GM12874 (cell line): ENCODE results near the gene DALRD3.

Experiments
- TF ChIP-seq, protein P1 (sequence below): IDR thresholded peaks from 2 replicates; pipeline ENCODE4 v1.5.1; 2011; ENCODE audit warnings: low read depth, mild to moderate bottlenecking, control low read depth, low read length, moderate library complexity; ENCODE audit not compliant: insufficient read depth

DALRD3 gene

DNA sequence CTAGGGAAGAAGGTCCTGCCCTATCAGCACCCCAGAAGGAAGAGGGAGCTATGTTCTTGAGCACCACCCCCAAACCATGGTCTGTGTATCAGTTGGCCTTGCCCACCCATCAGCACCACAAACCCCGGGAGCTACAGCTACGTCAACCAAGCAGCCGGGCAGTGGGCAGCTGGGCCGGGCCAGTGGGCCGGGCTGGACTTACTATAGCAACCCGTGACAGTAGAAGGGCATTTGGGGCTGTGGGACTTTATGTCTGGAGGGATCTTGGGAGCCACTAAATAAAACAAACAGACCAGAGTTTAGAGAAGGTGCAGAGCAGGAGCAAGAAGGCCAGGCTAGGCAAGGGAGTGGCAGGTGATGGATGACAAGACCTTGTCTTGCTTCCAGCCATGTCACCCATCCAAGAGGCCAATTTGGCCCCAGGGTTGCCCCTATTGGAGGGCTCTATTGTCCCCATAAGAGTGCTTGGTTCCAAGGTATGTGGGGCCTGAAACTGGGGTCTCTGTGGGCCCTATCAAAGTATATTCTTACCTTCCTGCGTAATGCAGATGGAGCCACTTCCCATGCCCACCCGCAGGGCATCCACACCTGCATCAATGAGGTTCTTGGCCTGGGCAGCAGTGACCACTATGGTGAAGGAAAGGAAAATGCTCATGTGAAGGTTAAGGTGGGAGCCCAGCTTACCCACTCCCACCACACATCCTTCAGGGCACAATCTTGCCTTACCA is 7.6 kb upstream of the DALRD3 start:
- TF ChIP-seq, protein P1, sequence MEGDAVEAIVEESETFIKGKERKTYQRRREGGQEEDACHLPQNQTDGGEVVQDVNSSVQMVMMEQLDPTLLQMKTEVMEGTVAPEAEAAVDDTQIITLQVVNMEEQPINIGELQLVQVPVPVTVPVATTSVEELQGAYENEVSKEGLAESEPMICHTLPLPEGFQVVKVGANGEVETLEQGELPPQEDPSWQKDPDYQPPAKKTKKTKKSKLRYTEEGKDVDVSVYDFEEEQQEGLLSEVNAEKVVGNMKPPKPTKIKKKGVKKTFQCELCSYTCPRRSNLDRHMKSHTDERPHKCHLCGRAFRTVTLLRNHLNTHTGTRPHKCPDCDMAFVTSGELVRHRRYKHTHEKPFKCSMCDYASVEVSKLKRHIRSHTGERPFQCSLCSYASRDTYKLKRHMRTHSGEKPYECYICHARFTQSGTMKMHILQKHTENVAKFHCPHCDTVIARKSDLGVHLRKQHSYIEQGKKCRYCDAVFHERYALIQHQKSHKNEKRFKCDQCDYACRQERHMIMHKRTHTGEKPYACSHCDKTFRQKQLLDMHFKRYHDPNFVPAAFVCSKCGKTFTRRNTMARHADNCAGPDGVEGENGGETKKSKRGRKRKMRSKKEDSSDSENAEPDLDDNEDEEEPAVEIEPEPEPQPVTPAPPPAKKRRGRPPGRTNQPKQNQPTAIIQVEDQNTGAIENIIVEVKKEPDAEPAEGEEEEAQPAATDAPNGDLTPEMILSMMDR, result no peak

DNA sequence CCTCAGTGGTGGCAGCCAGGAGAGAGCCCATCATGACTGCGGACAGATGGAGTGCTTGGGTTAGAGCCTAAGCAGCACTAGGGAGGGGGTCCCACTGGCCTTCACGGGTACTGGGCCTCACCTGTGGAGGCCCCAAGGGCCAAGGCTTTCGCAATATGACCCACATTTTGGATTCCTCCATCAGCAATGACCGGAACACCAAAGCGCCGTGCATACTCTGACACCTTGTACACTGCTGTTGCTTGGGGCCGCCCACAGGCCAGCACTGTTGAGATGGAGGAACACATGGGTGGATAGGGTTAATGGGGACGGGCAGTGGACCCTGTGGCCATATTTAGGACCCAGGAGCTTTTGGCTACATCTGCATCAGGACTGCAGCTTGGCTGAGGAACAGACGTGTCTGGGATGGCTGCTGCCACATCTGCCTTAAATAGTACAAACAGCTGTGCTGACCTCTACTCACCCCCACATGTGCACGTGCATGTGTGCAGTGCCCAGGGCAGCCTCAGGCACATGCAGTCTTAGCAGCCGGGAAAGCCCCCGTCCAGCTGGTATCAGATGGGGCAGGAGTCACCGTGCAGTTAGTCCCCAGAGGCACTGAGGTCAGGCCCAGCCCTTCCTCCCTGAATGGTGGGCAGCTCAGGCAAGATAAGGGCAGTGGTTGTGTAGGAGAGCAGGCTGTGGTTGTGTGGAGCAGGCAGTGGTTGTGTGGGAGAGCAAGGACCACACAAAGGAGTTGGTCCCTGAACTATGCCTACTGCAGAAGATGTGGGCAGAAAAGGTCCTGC is 6.8 kb upstream of the DALRD3 start:
- TF ChIP-seq, protein P1, result no peak

DNA sequence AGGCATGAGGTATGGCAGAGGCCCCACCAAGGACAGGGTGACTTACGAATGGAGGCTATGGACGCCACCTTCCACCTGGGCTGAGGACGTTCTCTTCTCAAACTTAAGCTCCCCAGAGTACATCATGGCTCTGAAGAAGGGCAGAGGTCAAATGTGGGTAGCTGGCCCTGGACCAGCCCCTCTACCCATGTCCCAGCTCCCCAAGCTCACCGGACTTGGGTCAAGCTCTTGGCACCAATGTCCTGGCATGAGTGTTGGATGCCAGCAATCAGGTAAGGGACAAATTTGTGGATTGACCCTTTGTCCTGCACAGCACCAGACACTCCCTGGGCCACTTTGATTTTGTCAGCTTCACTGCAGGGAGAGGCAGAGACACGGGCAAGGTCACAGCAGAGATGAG is 6.1 kb upstream of the DALRD3 start:
- TF ChIP-seq, protein P1, result no peak

DNA sequence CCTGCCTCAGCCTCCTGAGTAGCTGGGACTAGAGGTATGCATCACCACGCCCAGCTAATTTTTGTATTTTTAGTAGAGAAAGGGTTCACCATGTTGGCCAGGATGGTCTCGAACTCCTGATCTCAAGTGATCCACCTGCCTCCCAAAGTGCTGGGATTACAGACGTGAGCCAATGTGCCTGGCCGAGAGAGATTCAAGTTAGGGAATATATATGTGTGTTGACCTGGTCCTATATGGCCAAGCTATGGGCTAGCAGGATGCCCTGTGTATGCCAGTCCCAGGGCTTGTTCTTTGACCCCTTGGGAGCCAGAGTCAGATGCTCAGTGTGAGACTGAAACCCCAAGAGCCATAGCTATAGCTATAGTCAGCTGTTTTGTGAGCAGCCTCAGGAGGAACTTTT is 5.4 kb upstream of the DALRD3 start:
- TF ChIP-seq, protein P1, result no peak

DNA sequence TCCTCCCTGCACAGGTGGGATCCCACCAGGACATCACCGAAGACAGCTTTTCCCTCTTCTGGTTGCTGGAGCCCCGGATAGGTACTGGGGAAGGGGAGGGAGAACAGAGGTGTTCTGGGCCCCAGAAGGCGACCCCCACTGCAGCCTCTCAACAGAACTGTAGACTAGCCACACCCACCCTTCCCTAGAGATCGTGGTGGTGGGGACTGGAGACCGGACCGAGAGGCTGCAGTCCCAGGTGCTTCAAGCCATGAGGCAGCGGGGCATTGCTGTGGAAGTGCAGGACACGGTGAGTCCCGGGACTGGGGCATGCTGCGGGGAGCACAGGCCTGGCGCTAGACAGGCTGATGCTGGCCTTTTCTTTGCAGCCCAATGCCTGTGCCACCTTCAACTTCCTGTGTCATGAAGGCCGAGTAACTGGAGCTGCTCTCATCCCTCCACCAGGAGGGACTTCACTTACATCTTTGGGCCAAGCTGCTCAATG is 4.3 kb upstream of the DALRD3 start:
- TF ChIP-seq, protein P1, result no peak

DNA sequence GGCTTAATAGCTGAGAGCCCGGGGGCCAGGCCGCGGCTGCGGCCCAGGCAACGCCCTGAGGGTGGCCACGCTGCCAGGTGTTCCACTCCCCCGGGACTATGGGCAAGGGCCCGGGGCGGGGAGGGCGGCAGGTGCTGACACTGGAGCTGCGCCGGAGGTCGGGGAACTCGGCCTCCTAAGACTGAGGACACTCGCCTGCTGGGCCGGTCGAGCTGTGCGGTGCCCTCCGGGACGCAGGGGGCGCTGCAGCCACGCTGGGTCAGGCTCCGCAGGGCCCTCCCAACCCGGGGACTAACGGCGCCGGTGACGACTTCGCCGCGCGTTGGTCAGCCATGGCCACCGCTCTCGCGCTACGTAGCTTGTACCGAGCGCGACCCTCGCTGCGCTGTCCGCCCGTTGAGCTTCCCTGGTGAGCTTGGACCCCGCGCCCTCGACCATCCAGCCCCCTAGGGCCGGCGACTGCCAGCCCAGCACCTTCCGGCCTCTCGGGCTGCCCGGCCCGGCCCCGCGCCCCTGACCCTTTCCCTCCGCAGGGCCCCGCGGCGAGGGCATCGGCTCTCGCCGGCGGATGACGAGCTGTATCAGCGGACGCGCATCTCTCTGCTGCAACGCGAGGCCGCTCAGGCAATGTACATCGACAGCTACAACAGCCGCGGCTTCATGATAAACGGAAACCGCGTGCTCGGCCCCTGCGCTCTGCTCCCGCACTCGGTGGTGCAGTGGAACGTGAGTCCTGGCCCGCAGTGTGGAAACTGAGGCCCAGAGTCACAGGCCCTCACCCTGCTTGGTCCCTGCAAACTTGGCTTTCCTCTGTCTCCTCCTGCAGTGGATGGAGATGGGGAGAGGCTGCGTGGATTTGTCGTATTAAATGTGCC is 3.7 kb upstream of the DALRD3 start, which contains the start of gene NDUFAF3:
TSS of gene NDUFAF3 (plus strand) at position 309 of the 875 bp plus-strand sequence. CDS start at position 333, 24 bp downstream.
- TF ChIP-seq, protein P1, result peak; percentile 98
